ENCODE results near the gene CCT6B.
"Not testable (repeated sequence)": the region's sequence is repeated elsewhere in the genome, so short reads cannot be mapped to it uniquely, and the experiment has no call there.

The CCT6B gene

DNA sequence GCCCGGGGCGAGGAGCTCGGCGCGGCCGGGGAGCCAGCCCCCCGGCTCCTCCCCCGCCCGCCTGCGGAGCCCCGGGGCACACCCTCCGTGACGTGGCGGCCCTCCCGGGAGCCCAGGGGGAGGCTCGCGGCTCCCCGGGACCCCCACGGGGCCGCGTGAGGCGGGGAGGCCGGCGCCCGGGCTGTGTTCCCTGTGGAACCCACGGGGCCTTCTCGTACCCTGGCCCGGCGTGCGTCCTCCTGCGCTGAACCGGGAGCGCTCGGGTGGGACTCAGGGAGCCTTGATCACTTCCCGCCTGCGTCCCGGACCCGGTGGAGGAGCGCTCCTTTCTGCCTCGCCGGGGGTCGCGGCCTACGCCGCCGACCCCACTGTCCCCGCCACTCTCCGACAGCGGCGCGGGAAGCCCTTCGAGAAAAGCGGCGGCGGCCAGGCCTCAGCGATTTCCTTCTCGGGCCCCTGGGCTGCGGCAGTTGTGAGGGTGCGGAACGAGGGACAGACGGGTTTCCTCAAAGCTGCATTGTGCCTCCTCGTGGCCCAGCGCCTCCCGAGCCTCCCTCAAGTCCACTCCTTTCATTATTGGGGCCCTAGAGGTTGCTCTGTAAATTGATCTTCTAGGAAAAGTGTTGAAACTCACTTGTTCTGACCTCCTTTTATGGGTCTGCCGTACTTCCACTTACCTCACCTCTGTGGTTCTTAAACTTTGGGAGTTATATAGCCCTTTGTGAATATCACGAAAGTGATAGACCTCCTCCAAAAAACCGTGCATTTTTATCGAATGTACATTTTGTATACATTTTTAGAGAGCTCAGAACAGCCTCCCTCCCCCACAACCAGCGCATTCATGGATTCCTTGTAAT, 19.6 kb upstream of the CCT6B start:
- Histone ChIP-seq H3K4me1 (ENCODE audit: control insufficient read depth in 5 of 5, insufficient read depth in 5 of 5, low read length in 5 of 5) (peaks cover 4 to 20% (median 17%) of the 10 kb centered on the region in 5 donors), H3K9me3 (ENCODE audit: control insufficient read depth in 5 of 5, low read length in 5 of 5) (no peaks in the 10 kb centered on the region), H3K4me3 (ENCODE audit: low read depth in 1 of 5, low read length in 5 of 5) (peak overlapping the region; percentile 72 to 82 (median 77))

DNA sequence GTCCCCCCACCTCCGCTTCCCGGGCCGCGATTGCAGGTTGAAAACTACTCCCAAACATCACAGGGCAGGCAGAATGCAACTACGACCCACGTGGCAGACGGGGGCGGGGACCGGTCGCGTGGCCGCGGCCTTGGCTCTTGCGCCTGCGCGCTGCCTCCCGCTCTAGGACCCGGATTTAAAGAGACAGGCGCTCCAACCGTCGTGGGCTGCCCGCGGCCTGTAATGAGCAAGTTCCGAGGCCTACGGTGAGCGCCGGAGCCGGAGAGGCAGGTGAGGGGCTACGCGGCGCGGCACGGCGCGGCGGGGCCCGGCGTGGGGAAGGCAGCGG, 19.1 kb upstream of the CCT6B start, which contains the start of gene LIG3:
Gene LIG3 (plus strand): TSS at position 160 of the 328 bp plus-strand sequence. CDS start 2,494 bp downstream, outside the sequence.
- Histone ChIP-seq H3K9ac (ENCODE audit: low read length in 5 of 5) (peak within 1 kb of the TSS; percentile 95 to 99 (median 97)), H3K4me1 (ENCODE audit: control insufficient read depth in 5 of 5, insufficient read depth in 5 of 5, low read length in 5 of 5) (peaks cover 4 to 20% (median 17%) of the 10 kb centered on the region in 5 donors), H3K27me3 (ENCODE audit: control insufficient read depth in 5 of 5, insufficient read depth in 4 of 5, low read length in 5 of 5) (no peaks in the 10 kb centered on the region), H3K4me3 (ENCODE audit: low read depth in 1 of 5, low read length in 5 of 5) (peak within 1 kb of the TSS; percentile 72 to 82 (median 77)), H3K9me3 (ENCODE audit: control insufficient read depth in 5 of 5, low read length in 5 of 5) (no peaks in the 10 kb centered on the region), H3K27ac (ENCODE audit: low read depth, low read length) (peak within 1 kb of the TSS; percentile 98), H3K36me3 (ENCODE audit: control insufficient read depth in 5 of 5, insufficient read depth in 5 of 5, low read length in 5 of 5) (peaks cover 0 to 6% (median 0%) of the 10 kb centered on the region in 5 donors)

More for the DNA sequence above, 19.6 kb upstream of the CCT6B start:
- Histone ChIP-seq H3K27me3 (ENCODE audit: control insufficient read depth in 5 of 5, insufficient read depth in 4 of 5, low read length in 5 of 5) (no peaks in the 10 kb centered on the region), H3K9ac (ENCODE audit: low read length in 5 of 5) (peak overlapping the region; percentile 95 to 99 (median 97)), H3K36me3 (ENCODE audit: control insufficient read depth in 5 of 5, insufficient read depth in 5 of 5, low read length in 5 of 5) (peaks cover 0 to 6% (median 4%) of the 10 kb centered on the region in 5 donors), H3K27ac (ENCODE audit: low read depth, low read length) (peak overlapping the region; percentile 98)

DNA sequence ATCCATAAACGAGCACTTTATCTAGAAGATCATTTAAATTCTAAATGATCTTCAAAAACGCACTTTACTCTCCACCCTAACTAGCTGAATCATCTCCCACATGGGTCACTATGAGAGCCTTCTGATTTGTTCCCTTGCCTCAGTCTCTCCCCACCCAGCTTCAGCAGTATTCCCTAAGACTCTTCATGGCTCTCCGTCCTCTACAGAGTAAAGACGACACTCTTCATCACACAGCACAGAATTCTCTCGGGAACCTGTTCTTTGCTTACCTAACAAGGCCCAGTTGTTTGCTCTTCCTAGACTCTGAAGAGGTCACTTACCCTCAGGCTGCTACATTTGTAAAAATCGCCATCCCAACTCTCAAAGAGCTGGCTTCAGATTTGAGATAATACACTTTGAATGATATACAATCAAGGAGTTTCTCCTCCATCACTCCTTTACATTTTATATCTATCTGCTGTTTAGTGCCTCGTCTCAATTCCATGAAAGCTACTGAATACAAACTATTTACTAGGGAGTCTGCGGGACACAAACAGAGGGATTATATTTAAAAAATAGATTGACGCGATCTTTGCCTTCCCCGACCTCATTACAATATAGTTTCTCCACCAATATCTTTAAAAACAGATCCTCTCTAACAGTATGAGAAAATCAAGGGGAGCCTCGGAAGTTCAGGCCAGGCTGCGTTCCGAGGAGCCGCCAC, 18.5 kb upstream of the CCT6B start:
- peak overlapping the region; percentile 64 to 99 (median 84) for H3K9ac ChIP-seq (ENCODE audit: low read length in 5 of 5)
- no peaks in the 10 kb centered on the region for H3K27me3 ChIP-seq (ENCODE audit: control insufficient read depth in 5 of 5, insufficient read depth in 4 of 5, low read length in 5 of 5)
- peak overlapping the region; percentile 56 to 82 (median 77) for H3K4me3 ChIP-seq (ENCODE audit: low read depth in 1 of 5, low read length in 5 of 5)
- peaks cover 4 to 20% (median 17%) of the 10 kb centered on the region in 5 donors for H3K4me1 ChIP-seq (ENCODE audit: control insufficient read depth in 5 of 5, insufficient read depth in 5 of 5, low read length in 5 of 5)
- peaks cover 0 to 6% (median 0%) of the 10 kb centered on the region in 5 donors for H3K36me3 ChIP-seq (ENCODE audit: control insufficient read depth in 5 of 5, insufficient read depth in 5 of 5, low read length in 5 of 5)
- no peaks in the 10 kb centered on the region for H3K9me3 ChIP-seq (ENCODE audit: control insufficient read depth in 5 of 5, low read length in 5 of 5)
- H3K27ac ChIP-seq (ENCODE audit: low read depth, low read length), result peak overlapping the region; percentile 98

DNA sequence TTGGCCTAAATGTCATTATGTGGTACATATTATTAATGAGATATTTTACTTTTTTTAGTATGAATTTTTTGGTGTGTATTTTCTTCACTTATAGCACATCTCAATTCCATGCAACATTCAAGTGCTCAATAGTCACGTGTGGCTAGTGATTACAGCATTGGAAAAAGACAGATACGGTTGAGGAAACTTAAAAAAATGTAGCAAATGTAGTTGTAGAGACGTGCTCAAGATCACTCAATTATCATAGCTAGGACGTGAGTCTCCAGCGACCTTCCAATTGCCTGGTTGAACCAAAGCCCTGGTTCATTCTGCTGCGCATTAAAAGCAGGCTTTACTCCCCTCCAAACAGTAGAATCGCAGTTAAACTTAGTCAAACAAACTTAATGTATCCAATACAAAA, 17.9 kb upstream of the CCT6B start:
- Histone ChIP-seq H3K36me3 (ENCODE audit: control insufficient read depth in 5 of 5, insufficient read depth in 5 of 5, low read length in 5 of 5) (peaks cover 0 to 6% (median 0%) of the 10 kb centered on the region in 5 donors), H3K9me3 (ENCODE audit: control insufficient read depth in 5 of 5, low read length in 5 of 5) (no peaks in the 10 kb centered on the region), H3K9ac (ENCODE audit: low read length in 5 of 5) (no peak overlapping the region), H3K4me3 (ENCODE audit: low read depth in 1 of 5, low read length in 5 of 5) (no peak overlapping the region), H3K27ac (ENCODE audit: low read depth, low read length) (no peak overlapping the region), H3K4me1 (ENCODE audit: control insufficient read depth in 5 of 5, insufficient read depth in 5 of 5, low read length in 5 of 5) (peaks cover 4 to 20% (median 17%) of the 10 kb centered on the region in 5 donors), H3K27me3 (ENCODE audit: control insufficient read depth in 5 of 5, insufficient read depth in 4 of 5, low read length in 5 of 5) (no peaks in the 10 kb centered on the region)

DNA sequence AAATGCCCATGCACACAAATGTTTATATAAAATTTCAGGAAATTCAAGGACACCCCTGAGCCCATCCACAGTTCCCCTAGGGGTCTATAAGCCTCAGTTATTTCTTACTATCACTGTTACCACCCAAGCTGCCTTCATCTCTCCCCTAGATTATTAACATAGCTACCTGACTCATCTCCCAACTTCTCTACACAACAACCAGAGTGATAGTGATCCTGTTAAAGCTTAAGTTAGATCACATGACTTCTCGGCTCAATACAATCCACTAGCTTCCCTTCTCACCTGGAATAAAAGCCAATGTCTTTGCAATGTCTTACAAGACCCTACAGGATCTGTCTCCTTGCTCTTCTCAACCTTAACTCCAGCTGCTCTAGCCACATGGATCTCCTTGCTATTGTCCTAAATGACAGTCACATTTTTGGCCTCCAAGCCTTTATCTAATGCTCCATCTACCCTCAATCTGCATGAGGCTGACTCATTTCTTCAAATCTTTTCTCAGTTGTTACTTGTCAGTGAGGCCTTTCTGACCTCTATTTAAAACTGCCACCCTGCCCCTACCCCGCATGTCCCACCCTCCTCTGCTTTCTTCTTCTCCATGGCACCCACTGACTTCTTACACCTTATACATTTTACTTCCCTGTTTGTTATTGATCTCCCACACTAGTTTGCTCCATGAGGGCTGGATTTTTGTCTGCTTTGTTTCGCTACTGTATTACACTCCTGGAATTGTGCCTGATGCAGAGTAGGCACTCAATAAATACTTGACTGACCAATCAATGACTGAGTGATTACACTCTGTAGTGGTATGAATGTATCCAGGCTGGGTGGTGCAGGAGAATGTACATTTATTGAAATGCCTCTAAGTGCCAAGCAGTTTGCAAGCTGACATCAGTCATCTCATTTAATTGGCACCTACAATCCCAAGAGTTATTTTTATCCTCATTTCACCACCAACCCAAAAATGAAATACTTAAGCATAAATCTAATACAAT, 13.8 kb upstream of the CCT6B start:
- H3K36me3 ChIP-seq (ENCODE audit: control insufficient read depth in 5 of 5, insufficient read depth in 5 of 5, low read length in 5 of 5), result no peaks in the 10 kb centered on the region
- no peaks in the 10 kb centered on the region for H3K27me3 ChIP-seq (ENCODE audit: control insufficient read depth in 5 of 5, insufficient read depth in 4 of 5, low read length in 5 of 5)
- no peaks in the 10 kb centered on the region for H3K9me3 ChIP-seq (ENCODE audit: control insufficient read depth in 5 of 5, low read length in 5 of 5)
- H3K4me3 ChIP-seq (ENCODE audit: low read depth in 1 of 5, low read length in 5 of 5), result no peak overlapping the region
- no peak overlapping the region for H3K27ac ChIP-seq (ENCODE audit: low read depth, low read length)
- peaks cover 4 to 9% (median 7%) of the 10 kb centered on the region in 5 donors for H3K4me1 ChIP-seq (ENCODE audit: control insufficient read depth in 5 of 5, insufficient read depth in 5 of 5, low read length in 5 of 5)
- H3K9ac ChIP-seq (ENCODE audit: low read length in 5 of 5), result no peak overlapping the region

DNA sequence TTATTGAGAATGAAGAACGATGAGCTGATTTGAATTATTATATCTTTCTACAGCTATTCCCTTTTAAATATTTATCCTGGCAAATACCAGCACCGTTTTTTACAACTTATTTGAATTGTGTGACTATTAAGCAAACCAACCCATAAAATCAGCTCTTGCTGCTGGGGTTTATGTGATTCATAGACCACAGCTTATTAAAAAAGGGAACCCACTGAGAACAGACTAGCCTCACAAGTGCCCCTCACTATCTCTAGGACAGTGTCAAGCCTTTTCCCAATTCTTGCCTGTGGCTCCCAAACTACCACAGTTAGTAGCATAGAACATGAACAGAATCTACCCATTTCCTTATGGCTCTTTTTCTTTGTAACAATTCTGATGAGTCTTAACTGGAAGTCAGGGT, 12.9 kb upstream of the CCT6B start:
- H3K9ac ChIP-seq (ENCODE audit: low read length in 5 of 5), result no peak overlapping the region
- H3K4me1 ChIP-seq (ENCODE audit: control insufficient read depth in 5 of 5, insufficient read depth in 5 of 5, low read length in 5 of 5), result peaks cover 0 to 1% (median 0%) of the 10 kb centered on the region in 5 donors
- no peaks in the 10 kb centered on the region for H3K9me3 ChIP-seq (ENCODE audit: control insufficient read depth in 5 of 5, low read length in 5 of 5)
- no peaks in the 10 kb centered on the region for H3K27me3 ChIP-seq (ENCODE audit: control insufficient read depth in 5 of 5, insufficient read depth in 4 of 5, low read length in 5 of 5)
- H3K36me3 ChIP-seq (ENCODE audit: control insufficient read depth in 5 of 5, insufficient read depth in 5 of 5, low read length in 5 of 5), result peaks cover 0 to under 1% (median 0%) of the 10 kb centered on the region in 5 donors
- H3K27ac ChIP-seq (ENCODE audit: low read depth, low read length), result no peak overlapping the region
- no peak overlapping the region for H3K4me3 ChIP-seq (ENCODE audit: low read depth in 1 of 5, low read length in 5 of 5)

DNA sequence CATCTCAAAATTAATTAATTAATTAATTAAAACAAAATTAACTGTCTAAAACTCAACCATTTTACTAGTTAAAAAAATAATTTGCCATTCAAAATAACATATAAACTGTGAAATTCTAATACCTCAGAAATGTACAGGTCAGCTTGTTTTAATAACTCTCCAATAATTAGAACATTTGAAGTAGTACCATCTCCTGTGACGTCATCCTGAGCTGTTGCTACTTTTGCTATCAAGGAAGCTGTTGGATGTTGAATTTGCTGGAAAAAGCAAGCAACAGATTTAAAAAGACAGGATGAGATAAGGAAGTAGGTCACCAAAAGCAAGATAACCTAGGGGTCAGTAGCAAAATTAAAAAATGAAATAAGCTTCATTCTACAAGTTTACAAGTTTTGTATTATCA, 2.8 kb downstream of the CCT6B start:
- Histone ChIP-seq H3K36me3 (ENCODE audit: control insufficient read depth in 5 of 5, insufficient read depth in 5 of 5, low read length in 5 of 5) (no peaks in the 10 kb centered on the region), H3K27me3 (ENCODE audit: control insufficient read depth in 5 of 5, insufficient read depth in 4 of 5, low read length in 5 of 5) (no peaks in the 10 kb centered on the region), H3K27ac (ENCODE audit: low read depth, low read length) (no peak overlapping the region), H3K9ac (ENCODE audit: low read length in 5 of 5) (no peak overlapping the region), H3K9me3 (ENCODE audit: control insufficient read depth in 5 of 5, low read length in 5 of 5) (no peaks in the 10 kb centered on the region), H3K4me3 (ENCODE audit: low read depth in 1 of 5, low read length in 5 of 5) (no peak overlapping the region), H3K4me1 (ENCODE audit: control insufficient read depth in 5 of 5, insufficient read depth in 5 of 5, low read length in 5 of 5) (peaks cover 3 to 22% (median 20%) of the 10 kb centered on the region in 5 donors)

DNA sequence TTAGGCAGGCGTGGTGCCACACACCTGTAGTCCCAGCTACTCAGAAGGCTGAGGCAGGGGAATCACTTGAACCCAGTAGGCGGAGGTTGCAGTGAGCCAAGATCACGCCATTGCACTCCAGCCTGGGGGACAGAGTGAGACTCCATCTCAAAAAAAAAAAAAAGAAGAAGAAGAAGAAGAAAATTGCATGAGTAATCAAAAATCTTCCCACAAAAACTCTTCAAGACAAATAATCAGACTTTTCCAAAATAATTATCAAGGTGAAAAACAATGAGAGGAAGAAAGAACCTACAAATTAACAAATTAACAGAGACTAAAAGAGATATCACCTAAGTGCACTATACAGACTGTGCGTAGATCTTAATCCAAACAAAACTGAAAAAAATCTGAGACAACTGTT, 10.5 kb downstream of the CCT6B start:
- H3K4me1 ChIP-seq (ENCODE audit: control insufficient read depth in 5 of 5, insufficient read depth in 5 of 5, low read length in 5 of 5); H3K9ac ChIP-seq (ENCODE audit: low read length in 5 of 5); H3K27ac ChIP-seq (ENCODE audit: low read depth, low read length); H3K27me3 ChIP-seq (ENCODE audit: control insufficient read depth in 5 of 5, insufficient read depth in 4 of 5, low read length in 5 of 5); H3K36me3 ChIP-seq (ENCODE audit: control insufficient read depth in 5 of 5, insufficient read depth in 5 of 5, low read length in 5 of 5); H3K4me3 ChIP-seq (ENCODE audit: low read depth in 1 of 5, low read length in 5 of 5); H3K9me3 ChIP-seq (ENCODE audit: control insufficient read depth in 5 of 5, low read length in 5 of 5): not testable (repeated sequence)

DNA sequence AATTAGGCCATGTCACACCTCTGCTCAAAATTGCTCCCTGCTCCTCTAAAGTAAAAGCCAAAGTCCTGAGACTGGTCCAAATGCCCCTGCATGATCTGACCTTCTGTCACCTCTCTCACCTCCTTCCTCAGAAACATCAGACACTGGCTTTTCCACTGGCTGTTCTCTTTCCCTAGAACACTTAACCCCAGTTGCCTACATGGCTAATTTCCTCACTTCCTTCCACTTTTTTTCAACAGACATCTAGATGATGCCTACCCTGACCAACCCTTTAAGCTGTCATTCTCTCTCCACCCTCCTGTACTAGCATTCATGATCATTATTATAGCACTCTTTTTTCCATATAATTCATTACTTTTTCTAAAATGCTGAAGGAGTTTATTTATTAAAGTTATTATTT, 31.0 kb downstream of the CCT6B start:
- Histone ChIP-seq H3K4me3 (ENCODE audit: low read depth in 1 of 5, low read length in 5 of 5) (no peak overlapping the region), H3K36me3 (ENCODE audit: control insufficient read depth in 5 of 5, insufficient read depth in 5 of 5, low read length in 5 of 5) (peaks cover 0 to 11% (median 2%) of the 10 kb centered on the region in 5 donors), H3K27me3 (ENCODE audit: control insufficient read depth in 5 of 5, insufficient read depth in 4 of 5, low read length in 5 of 5) (no peaks in the 10 kb centered on the region), H3K9me3 (ENCODE audit: control insufficient read depth in 5 of 5, low read length in 5 of 5) (no peaks in the 10 kb centered on the region), H3K27ac (ENCODE audit: low read depth, low read length) (no peak overlapping the region), H3K4me1 (ENCODE audit: control insufficient read depth in 5 of 5, insufficient read depth in 5 of 5, low read length in 5 of 5) (no peaks in the 10 kb centered on the region), H3K9ac (ENCODE audit: low read length in 5 of 5) (no peak overlapping the region)

Measured in subcutaneous abdominal adipose tissue (tissue), 5 donors.